CD4-positive, alpha-beta T cell treated with Interleukin-6 at 100 ng/mL for 8 hours (primary cell): ENCODE measurements around the gene MOGAT2.
"Not testable (repeated sequence)": the region's sequence is repeated elsewhere in the genome, so short reads cannot be mapped to it uniquely, and the experiment has no call there.

Experiments
- DNase-seq: peaks from one replicate; pipeline ENCODE4 v3.0.0-alpha.2; 2020; ENCODE audit warnings: mixed read lengths, low spot score

MOGAT2 gene

DNA sequence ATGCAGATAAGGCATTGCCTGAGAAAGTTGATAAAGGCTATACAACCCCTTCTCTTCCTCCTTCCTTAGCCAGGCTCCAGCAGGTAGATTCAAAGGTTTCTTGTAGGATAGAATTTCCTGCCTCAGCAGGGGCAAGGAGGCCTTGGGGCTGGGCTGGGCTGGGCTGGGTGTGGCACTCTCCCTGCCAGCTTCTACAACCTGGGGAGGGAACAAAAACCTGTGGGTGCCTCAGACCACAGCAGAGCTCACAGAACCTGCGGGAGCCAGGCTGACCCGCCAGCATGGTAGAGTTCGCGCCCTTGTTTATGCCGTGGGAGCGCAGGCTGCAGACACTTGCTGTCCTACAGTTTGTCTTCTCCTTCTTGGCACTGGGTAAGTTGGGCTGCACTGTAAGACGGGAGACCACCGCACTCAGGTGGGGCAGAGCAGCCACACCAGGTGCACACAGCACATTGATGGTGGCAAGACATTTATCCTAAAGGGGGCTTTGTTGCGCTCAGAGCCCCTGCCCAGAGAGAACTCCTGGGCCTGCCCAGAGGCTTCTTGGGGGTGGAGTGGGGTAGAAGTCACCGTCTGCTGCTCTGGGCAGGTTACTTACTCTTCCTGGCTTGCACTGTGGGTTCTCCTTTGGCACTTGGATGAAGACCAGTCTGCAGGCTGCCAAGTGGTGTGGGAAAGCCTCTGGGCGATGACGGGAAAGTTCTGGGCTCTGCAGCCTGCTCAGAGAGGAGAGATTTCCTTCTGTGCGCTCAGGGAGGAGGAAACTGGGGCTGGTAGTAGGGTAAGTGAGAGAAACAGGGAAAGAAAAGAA, at the start of gene MOGAT2:
Gene MOGAT2 (plus strand): TSS at position 231 of the 811 bp plus-strand sequence. CDS start 51 bp downstream, at position 282.
- no peak for DNase-seq

DNA sequence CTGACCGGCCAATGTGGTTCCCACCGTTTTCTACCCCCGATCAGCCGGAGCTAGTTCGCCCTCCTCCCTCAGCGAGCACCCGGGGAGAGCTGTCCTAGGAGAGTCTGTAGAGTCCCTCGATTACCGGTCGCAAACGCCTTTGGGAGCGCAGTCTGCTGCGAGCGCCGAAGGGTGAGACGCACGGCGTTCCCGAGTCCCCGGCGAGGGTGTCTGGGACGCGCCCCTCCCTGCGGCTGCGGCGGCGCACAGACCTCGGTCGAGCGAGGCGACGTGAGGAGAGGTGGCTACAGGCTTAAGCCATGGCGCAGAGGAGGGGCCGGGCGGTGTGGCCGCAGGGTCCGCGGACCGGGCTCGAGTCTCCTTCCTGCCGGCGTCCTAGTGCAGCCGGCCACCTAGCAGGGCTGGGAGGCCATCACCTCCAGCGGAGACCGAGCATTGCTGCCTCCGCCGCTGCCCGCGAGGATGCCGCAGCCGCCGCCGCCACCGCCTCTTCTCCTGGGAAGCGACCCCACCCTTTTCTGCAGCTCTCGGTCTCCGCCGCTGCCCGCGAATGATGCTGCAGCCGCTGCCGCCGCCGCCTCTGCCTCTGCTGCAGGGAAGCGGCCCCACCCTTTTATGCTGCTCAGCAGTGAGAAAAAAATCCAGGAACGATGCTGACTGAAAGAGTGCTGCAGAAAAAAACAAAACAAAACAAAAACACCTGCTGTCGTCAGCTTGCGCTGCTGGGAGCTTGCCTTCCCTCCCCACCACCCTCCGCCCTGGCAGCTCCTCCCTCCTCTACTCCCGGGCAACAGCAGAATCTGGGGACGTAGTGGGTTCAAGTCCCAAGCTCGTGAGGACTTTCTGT, 49.0 kb upstream of the MOGAT2 start, which contains the start of gene MAP6:
Gene MAP6 (minus strand): TSS at position 588 of the 847 bp plus-strand sequence. CDS start 669 bp downstream, outside the sequence.
- no peak for DNase-seq

DNA sequence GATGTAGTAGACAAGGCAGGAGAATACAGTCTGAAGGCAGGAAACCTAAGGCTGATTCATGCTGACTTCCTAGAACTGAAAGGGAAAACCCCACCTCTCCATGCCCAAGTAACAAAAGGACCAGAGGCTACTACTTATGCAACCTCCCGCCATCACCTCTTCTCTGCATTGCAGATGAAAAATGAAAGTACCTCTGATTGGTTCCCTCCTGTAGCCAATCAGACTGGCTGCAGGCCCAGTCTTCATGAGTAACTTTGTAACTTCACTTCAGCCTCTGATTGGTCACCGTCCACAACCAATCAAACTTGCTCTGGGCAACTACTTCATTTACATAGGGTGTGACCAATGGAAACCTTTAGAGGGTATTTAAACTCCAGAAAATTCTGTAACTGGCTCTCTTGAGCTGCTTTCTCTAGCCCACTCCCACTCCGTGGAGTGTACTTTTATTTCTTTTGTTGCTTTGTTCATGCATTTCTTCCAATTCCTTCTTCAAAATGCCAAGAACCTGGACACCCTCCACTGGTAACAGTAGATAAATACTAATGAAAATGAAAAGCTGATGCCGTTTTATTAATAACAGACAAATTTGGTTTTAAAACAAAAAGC, 43.6 kb upstream of the MOGAT2 start:
- no peak for DNase-seq

DNA sequence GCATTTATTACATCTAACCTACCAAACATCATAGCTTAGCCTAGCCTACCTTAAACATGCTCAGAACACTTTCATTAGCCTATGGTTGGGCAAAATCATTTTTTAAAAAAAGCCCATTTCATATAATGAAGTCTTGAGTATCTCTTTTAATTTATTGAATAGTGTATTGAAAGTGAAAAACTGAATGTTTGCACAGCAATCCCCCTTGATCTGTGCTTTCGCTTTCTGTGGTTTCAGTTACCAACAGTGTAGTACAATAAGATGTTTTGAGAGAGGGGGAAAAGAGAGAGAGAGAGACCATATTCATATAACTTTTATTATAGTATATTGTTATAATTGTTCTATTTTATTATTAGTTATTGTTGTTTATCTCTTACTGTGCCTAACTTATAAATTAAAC, 40.4 kb upstream of the MOGAT2 start:
- no peak for DNase-seq

DNA sequence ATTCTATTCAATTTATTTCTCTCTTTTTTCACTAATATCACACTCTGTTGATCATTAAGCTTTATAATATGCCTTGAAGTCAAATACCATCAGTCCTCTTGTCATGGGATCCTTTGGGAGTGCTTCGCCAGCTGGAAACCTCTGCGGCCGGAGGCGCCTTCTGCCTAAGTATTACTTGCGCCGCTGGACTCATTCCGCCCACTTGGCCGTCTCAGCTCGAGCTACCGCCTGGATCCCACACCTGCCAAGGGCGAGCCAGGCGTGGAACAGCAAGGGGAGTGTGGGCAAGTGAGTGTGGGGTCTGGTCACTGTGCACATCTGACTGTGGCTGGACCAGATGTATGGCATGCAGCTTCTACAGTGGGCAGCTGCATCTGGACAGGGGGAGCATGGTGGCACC, 39.7 kb upstream of the MOGAT2 start:
- DNase-seq, result no peak

- no peak for DNase-seq
Observed at GRCh38 chr11:75678620-75679259, 38.9 kb upstream of the MOGAT2 start.

DNA sequence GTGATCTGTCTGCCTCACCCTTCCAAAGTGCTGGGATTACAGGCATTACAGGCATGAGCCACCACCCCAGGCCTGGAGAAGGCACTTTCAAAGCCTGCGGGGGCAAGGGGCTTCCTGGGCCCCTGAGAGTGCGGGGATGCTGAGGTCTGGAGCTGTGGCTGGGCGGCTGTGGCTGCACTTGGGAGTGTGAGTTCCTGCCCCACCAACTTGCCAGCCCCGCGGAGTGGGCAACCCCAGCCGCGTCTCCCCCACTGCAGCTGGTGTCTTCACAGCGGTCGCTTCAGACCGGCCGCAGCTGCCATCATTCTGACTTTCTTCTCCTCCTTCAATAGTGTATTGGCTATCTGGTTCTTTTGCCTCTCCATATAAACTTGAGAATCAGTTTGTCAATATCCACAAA, 38.1 kb upstream of the MOGAT2 start:
- DNase-seq, result no peak

GRCh38 chr11:75683856-75684255, 33.8 kb upstream of the MOGAT2 start:
- not testable (repeated sequence) for DNase-seq

GRCh38 chr11:75689863-75690609, 27.6 kb upstream of the MOGAT2 start:
- DNase-seq, result no peak

- no peak for DNase-seq
Observed at GRCh38 chr11:75691804-75692203, 25.8 kb upstream of the MOGAT2 start.

GRCh38 chr11:75697906-75698581, 19.6 kb upstream of the MOGAT2 start:
- DNase-seq, result no peak

- DNase-seq, result no peak
Observed at GRCh38 chr11:75700940-75701339, 16.7 kb upstream of the MOGAT2 start.

DNA sequence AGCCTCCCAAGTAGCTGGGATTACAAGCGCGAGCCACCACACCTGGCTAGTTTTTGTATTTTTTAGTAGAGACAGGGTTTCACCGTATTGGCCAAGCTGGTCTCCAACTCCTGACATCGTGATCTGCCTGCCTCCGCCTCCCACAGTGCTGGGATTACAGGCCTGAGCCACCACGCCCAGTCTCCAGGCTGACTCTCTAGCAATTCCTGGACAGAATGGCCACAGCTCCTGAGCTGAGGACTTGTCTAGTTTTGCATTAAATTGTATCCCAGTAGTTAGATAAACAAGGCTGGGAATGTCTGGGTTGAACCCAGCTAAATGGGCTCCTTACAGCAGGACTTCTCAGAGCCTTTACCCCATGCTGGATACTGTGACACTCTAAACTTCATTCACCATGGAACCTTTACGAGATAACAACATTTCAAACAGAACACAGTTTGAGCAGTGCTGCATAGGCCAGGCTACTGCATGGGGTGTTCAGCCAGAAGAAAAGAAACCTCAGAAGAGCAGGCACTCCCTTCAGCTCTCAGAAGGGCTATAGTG, 13.9 kb upstream of the MOGAT2 start:
- no peak for DNase-seq

- no peak for DNase-seq
Observed at GRCh38 chr11:75705541-75705940, 12.1 kb upstream of the MOGAT2 start.

- DNase-seq, result peak; percentile 64
Observed at GRCh38 chr11:75706260-75706729, 11.3 kb upstream of the MOGAT2 start.

GRCh38 chr11:75714211-75714610, 3.4 kb upstream of the MOGAT2 start:
- DNase-seq, result no peak

- no peak for DNase-seq
Observed at GRCh38 chr11:75715688-75716087, 1.9 kb upstream of the MOGAT2 start.

GRCh38 chr11:75716659-75717058, 979 bp upstream of the MOGAT2 start:
- no peak for DNase-seq

GRCh38 chr11:75718419-75719339, 1.0 kb downstream of the MOGAT2 start:
- no peak for DNase-seq
